Measurements from ENCODE around the gene BMAL1. TPM values are rescaled to one million over a fixed set of nuclear protein-coding genes. Genes with fewer than 3 reads are reported as not detected.

The BMAL1 gene
- total RNA-seq, 4 donors from 2014 or later, result 27.7 to 81.8 (median 41.0) TPM

GRCh38 chr11:13279487-13279834, 1.9 kb downstream of the BMAL1 start:
- intact Hi-C loops (cut with DNase I; ENCODE audit: low total_unique reads), result loop anchor here (5.0 kb wide), 1 partner anchor 607 kb away; the partner anchor contains the start of gene TEAD1
- no peaks in the 10 kb centered on the region for H3K36me3 ChIP-seq
- in situ Hi-C loops (cut with MboI; ENCODE audit: low sequenced_read_pairs in 4 of 4), result loop anchor here in 1 of 4 donors (10.0 kb wide), 1 partner anchor 55 kb away; no protein-coding TSS in a partner anchor
- peak overlapping the region; percentile 84 to 97 (median 94) for H3K4me3 ChIP-seq
- peaks cover 47 to 59% of the 10 kb centered on the region in 2 donors for H3K4me1 ChIP-seq
- TF ChIP-seq POLR2A (IDR thresholded peaks at IDR 0.05) (no peak), CTCF (IDR thresholded peaks at IDR 0.05 in 4 of 5, conservative IDR thresholded peaks at IDR 0.05 in 1 of 5) (no peak)
- ATAC-seq (no peak), DNase-seq (no peak)
- H3K27ac ChIP-seq, result peak overlapping the region; percentile 93 to 98 (median 96)
- no peaks in the 10 kb centered on the region for H3K9me3 ChIP-seq
- no peaks in the 10 kb centered on the region for H3K27me3 ChIP-seq

- peak overlapping the region in 3 of 4 donors; percentile 29 to 93 (median 58) for H3K27ac ChIP-seq
Measured at GRCh38 chr11:13280092-13280722, 2.6 kb downstream of the BMAL1 start.

GRCh38 chr11:13280777-13281176, 3.2 kb downstream of the BMAL1 start:
- in situ Hi-C loops (cut with MboI; ENCODE audit: low sequenced_read_pairs in 4 of 4), result loop anchor here in 1 of 4 donors (10.0 kb wide), 1 partner anchor 54 kb away; no protein-coding TSS in a partner anchor
- Histone ChIP-seq H3K27me3 (no peaks in the 10 kb centered on the region), H3K36me3 (no peaks in the 10 kb centered on the region), H3K9me3 (no peaks in the 10 kb centered on the region), H3K27ac (peak overlapping the region; percentile 55 to 70 (median 57)), H3K4me3 (no peak overlapping the region), H3K4me1 (peaks cover 50 to 71% of the 10 kb centered on the region in 2 donors)
- TF ChIP-seq CTCF (IDR thresholded peaks at IDR 0.05 in 4 of 5, conservative IDR thresholded peaks at IDR 0.05 in 1 of 5) (no peak), POLR2A (IDR thresholded peaks at IDR 0.05) (no peak)
- DNase-seq (no peak), ATAC-seq (no peak)
- intact Hi-C loops (cut with DNase I; ENCODE audit: low total_unique reads), result no loop called here

More at GRCh38 chr11:13280092-13280722, 2.6 kb downstream of the BMAL1 start:
- intact Hi-C loops (cut with DNase I; ENCODE audit: low total_unique reads), result no loop called here
- no peaks in the 10 kb centered on the region for H3K27me3 ChIP-seq
- peak overlapping the region in 3 of 4 donors; percentile 84 to 95 (median 94) for H3K4me3 ChIP-seq
- H3K4me1 ChIP-seq, result peaks cover 49 to 65% of the 10 kb centered on the region in 2 donors
- ATAC-seq (no peak), DNase-seq (no peak)
- in situ Hi-C loops (cut with MboI; ENCODE audit: low sequenced_read_pairs in 4 of 4), result loop anchor here in 1 of 4 donors (10.0 kb wide), 1 partner anchor 55 kb away; no protein-coding TSS in a partner anchor
- no peaks in the 10 kb centered on the region for H3K9me3 ChIP-seq
- no peak for TF ChIP-seq CTCF (IDR thresholded peaks at IDR 0.05 in 4 of 5, conservative IDR thresholded peaks at IDR 0.05 in 1 of 5)
- TF ChIP-seq POLR2A (IDR thresholded peaks at IDR 0.05), result no peak
- H3K36me3 ChIP-seq, result no peaks in the 10 kb centered on the region

GRCh38 chr11:13283636-13284035, 6.0 kb downstream of the BMAL1 start:
- no peak for TF ChIP-seq CTCF (IDR thresholded peaks at IDR 0.05 in 4 of 5, conservative IDR thresholded peaks at IDR 0.05 in 1 of 5)
- TF ChIP-seq POLR2A (IDR thresholded peaks at IDR 0.05), result no peak
- Histone ChIP-seq H3K36me3 (no peaks in the 10 kb centered on the region), H3K27ac (peak overlapping the region in 3 of 4 donors; percentile 3 to 58 (median 16)), H3K4me1 (peaks cover 72 to 92% of the 10 kb centered on the region in 2 donors), H3K4me3 (no peak overlapping the region), H3K9me3 (no peaks in the 10 kb centered on the region), H3K27me3 (no peaks in the 10 kb centered on the region)
- in situ Hi-C loops (cut with MboI; ENCODE audit: low sequenced_read_pairs in 4 of 4), result loop anchor here in 1 of 4 donors (10.0 kb wide), 1 partner anchor 51 kb away; no protein-coding TSS in a partner anchor
- intact Hi-C loops (cut with DNase I; ENCODE audit: low total_unique reads), result no loop called here
- ATAC-seq (no peak), DNase-seq (no peak)

Data from gastrocnemius medialis (tissue), 4 donors.